ENCODE results near the gene DSE. TPM values are rescaled to one million over a fixed set of nuclear protein-coding genes. Genes with fewer than 3 reads are reported as not detected.

DSE gene
- total RNA-seq, 4 donors from 2014 or later: 79.5 to 95.5 (median 81.7) TPM

DNA sequence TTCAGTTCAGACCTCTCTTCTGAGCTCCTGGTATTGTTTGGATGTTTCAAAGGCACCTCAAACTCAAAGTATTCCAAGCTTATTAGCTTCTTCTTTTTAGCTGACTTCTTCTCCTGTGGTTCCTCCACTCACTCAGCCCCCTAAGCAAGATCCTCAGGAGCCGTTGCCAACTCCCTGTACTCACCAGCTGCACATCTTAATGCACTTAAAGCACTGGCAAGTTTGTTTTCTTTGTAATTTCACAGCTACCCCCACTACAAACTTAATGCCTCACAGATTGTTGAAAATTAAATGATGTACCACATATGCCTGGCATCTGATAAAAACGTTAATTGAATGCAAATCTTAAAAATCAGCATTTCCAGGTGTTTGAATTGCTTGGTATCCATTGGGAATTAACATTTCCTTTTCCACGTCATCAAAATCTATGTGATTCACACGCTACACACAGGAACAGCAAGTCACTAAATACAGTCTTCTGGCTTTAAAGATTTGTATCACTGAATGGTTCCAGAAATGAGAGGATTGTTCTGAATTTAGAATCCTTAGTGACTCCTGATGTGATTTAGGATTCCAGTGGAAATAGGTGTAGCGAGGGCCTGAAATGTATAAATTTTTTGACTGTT lies 114.9 kb downstream of the DSE start:
- Histone ChIP-seq H3K4me3 (no peak overlapping the region), H3K4me1 (no peaks in the 10 kb centered on the region), H3K36me3 (no peaks in the 10 kb centered on the region), H3K27me3 (no peaks in the 10 kb centered on the region), H3K27ac (no peak overlapping the region), H3K9me3 (no peaks in the 10 kb centered on the region)
- DNase-seq (ENCODE audit: low spot score in 2 of 2): no peak
- TF ChIP-seq EP300 (IDR thresholded peaks at IDR 0.05): no peak
- no peak for TF ChIP-seq POLR2A (IDR thresholded peaks at IDR 0.05)
- TF ChIP-seq, protein P1, sequence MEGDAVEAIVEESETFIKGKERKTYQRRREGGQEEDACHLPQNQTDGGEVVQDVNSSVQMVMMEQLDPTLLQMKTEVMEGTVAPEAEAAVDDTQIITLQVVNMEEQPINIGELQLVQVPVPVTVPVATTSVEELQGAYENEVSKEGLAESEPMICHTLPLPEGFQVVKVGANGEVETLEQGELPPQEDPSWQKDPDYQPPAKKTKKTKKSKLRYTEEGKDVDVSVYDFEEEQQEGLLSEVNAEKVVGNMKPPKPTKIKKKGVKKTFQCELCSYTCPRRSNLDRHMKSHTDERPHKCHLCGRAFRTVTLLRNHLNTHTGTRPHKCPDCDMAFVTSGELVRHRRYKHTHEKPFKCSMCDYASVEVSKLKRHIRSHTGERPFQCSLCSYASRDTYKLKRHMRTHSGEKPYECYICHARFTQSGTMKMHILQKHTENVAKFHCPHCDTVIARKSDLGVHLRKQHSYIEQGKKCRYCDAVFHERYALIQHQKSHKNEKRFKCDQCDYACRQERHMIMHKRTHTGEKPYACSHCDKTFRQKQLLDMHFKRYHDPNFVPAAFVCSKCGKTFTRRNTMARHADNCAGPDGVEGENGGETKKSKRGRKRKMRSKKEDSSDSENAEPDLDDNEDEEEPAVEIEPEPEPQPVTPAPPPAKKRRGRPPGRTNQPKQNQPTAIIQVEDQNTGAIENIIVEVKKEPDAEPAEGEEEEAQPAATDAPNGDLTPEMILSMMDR (IDR thresholded peaks at IDR 0.05): no peak
- WGBS, 2 donors: 61 to 62% methylated on average over 5 of the region's 5 CpGs

DNA sequence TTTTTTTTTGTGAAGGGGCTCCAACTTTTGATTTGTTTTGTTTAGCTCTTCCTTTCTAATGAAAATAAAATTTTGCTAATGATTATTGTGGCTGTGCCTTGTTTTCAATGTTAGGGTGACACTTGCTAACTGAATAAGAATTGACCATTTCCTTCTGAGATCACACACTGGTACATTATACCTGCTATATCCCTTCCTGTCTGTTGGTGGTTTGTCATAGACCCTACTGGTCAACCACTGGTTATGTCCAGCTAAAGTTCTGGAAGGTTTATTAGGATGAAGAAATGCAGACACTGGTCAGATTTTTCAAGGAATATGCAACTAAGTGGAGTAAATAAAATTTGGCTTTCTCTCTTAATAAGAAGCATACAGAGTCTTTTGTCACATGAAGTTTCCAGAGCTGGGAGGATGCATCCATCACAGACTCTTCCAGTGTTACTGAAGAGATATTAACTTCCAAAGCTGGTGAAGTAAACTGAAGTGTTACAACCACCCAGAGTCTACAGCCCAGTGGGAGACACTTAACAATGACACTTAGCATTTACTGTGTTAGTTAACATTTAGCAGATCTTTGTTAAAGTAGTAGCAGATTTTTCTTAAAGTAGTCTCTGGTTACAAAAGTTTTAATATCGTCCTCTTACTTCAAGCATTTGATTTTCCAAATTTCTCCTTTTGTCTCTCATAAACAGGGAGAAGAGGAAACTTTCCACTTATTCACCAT lies 121.0 kb downstream of the DSE start:
- TF ChIP-seq POLR2A (IDR thresholded peaks at IDR 0.05): no peak
- no peak for TF ChIP-seq EP300 (IDR thresholded peaks at IDR 0.05)
- TF ChIP-seq, protein P1 (IDR thresholded peaks at IDR 0.05): no peak
- Histone ChIP-seq H3K4me1 (no peaks in the 10 kb centered on the region), H3K27me3 (no peaks in the 10 kb centered on the region), H3K4me3 (no peak overlapping the region), H3K27ac (no peak overlapping the region), H3K36me3 (no peaks in the 10 kb centered on the region), H3K9me3 (no peaks in the 10 kb centered on the region)
- 80 to 81% methylated on average over 1 of the region's 1 CpG for WGBS, 2 donors
- no peak for DNase-seq (ENCODE audit: low spot score in 2 of 2)

DNA sequence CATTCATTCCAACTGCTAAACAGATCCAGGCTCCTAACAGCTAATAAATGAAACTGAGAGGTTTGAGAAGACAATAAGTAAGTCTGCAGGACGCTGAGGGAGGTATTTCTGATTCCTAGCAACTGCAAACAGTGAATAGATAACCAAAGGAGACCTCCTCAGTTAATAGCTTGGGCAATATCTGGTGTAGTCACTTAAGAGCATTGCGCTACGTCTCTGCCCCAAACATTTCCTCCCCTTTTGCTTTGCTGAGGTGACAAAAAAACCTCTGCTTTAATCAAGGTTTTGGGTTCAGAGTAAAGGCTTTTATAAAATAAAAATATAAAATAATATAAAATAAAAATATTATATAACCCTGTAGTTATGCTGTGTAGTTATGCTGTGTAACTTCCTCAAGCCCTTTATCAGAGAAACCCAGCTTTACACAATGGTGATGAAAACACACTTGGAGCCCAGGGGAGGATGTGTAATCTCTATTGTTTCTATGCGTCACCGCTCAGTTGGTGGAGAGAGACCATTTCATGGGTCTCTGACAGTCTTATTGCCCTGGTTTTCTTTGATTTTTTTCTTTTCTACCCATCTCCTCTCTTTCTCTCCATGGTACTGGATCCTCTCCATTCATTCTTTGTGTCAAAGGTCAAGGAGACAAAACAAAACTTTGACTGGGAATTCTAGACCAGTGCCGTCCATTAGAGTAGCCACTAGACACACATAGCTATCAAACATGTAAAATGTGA lies 121.8 kb downstream of the DSE start:
- no peak for TF ChIP-seq POLR2A (IDR thresholded peaks at IDR 0.05)
- no peak for TF ChIP-seq EP300 (IDR thresholded peaks at IDR 0.05)
- TF ChIP-seq, protein P1 (IDR thresholded peaks at IDR 0.05): no peak
- Histone ChIP-seq H3K36me3 (no peaks in the 10 kb centered on the region), H3K9me3 (no peaks in the 10 kb centered on the region), H3K4me3 (no peak overlapping the region), H3K4me1 (no peaks in the 10 kb centered on the region), H3K27ac (no peak overlapping the region), H3K27me3 (no peaks in the 10 kb centered on the region)
- DNase-seq (ENCODE audit: low spot score in 2 of 2): no peak
- 59 to 63% methylated on average over 6 of the region's 6 CpGs for WGBS, 2 donors

Other genes starting within 250 kb of the DSE start
- under 1 TPM in 2 of 4 donors, not detected in 2; 0.22 to 0.42 TPM for gene COL10A1, start 244.8 kb upstream of the DSE start, total RNA-seq
- 10 to 100 TPM; 14.4 to 26.7 (median 20.9) TPM for gene TSPYL4, start 116.9 kb upstream of the DSE start, total RNA-seq
- 10 to 100 TPM; 39.8 to 53.6 (median 43.3) TPM for gene TSPYL1, start 91.0 kb upstream of the DSE start, total RNA-seq
- 10 to 100 TPM in 1 of 4 donors, 1 to 10 TPM in 2, under 1 TPM in 1; 0.60 to 11.4 (median 5.4) TPM for gene CALHM6, start 90.4 kb downstream of the DSE start, total RNA-seq
- gene CALHM5, start 140.7 kb downstream of the DSE start, total RNA-seq: 1 to 10 TPM; 4.5 to 5.7 (median 5.0) TPM
- gene TRAPPC3L, start 174.7 kb downstream of the DSE start, total RNA-seq: under 1 TPM in 1 of 4 donors, not detected in 3; 0.21 TPM
- gene CALHM4, start 182.8 kb downstream of the DSE start, total RNA-seq: under 1 TPM in 1 of 4 donors, not detected in 3; 0.42 TPM
- 10 to 100 TPM; 27.5 to 40.4 (median 35.7) TPM for gene RWDD1, start 200.6 kb downstream of the DSE start, total RNA-seq
- under 1 TPM in 3 of 4 donors, not detected in 1; 0.30 to 0.78 (median 0.42) TPM for gene RSPH4A, start 245.5 kb downstream of the DSE start, total RNA-seq